CD4-positive, alpha-beta T cell treated with Interleukin-12 subunit alpha and Interleukin-12 subunit beta, for 1 hour (primary cell): ENCODE data around the gene NRXN3.

Source experiments
- DNase-seq: peaks from one replicate; pipeline ENCODE4 v3.0.0-alpha.2; 2020

The NRXN3 gene

GRCh38 chr14:79516009-79516408 is 1345.8 kb downstream of the NRXN3 start:
- DNase-seq: no peak

GRCh38 chr14:79525416-79525815 is 1355.2 kb downstream of the NRXN3 start:
- DNase-seq: no peak

DNA sequence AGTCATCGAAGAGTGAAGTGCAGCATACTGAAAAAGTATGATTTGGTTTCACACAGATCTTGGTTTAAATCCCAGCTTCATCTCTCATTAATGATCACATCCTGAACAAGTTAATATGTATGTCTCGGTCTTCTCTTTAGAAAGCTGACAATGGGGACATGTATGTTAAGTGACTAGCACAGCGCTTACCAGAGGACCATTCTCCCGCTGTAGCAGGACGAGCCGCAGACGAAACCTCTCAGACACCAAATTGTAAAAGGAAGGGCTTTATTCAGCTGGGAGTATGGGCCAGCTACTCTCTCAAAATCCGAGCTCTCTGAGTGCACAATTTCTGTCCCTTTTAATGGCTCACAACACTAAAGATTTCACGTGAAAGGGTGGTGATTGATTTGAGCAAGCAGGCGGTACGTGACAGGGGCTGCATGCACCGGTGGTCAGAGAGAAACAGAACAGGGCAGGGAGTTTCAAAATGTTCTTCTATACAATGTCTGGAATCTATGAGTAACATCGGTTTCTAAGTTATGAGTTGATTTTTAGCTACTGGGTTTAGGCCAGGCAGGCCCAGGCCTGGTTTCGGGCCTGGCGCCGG is 1358.7 kb downstream of the NRXN3 start:
- no peak for DNase-seq

- no peak for DNase-seq
Measured at GRCh38 chr14:79530555-79530954, 1360.4 kb downstream of the NRXN3 start.

DNA sequence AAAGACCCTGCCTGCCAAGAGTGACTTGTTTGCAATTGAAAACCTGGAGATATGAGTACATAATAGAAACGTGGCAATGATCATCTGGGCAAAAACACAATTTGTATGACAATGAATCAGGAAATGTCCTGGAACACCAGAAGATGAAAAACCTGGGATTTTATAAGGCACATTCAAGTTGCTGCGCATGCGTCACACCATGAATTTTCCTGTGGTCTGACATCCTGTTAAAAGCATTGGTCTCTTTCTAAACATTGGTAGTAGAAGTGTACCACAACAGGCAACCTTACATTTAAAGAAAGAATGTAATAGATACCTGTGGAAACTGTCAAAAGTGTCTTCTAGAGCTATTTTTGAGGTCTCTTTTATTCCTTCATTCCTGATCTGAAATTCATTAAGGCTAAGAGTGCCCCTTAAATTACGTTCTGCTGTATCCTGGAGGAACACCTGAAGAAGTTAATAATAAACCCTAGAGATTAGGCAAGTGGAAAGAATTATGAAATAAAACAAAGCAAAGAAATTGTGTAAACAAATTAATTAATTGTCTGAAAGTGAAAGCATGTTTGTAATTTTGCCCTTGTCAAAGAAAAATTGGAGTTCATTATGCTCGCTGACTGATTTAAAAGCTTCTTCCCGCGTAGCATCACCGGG is 1364.7 kb downstream of the NRXN3 start:
- no peak for DNase-seq

GRCh38 chr14:79540394-79540793 is 1370.2 kb downstream of the NRXN3 start:
- no peak for DNase-seq

DNA sequence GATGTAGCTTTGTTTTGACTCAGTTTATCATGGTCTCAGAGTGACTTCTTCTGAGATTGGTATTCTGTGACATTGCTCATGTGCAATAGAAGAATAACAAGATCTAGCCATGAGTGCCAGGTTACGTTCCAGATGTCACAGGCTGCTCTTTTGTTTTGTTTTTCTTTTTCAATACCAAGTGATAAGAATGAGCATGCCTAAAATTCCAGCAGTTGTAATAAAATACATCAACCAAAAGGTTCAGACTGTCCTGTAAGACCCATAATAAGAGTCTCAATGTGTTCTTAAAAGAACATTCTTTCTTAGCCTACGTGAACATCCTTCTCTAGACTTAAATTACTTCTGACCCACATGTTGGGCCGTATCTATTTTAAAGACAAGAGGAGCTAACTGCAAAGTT is 1371.9 kb downstream of the NRXN3 start:
- DNase-seq: no peak

DNA sequence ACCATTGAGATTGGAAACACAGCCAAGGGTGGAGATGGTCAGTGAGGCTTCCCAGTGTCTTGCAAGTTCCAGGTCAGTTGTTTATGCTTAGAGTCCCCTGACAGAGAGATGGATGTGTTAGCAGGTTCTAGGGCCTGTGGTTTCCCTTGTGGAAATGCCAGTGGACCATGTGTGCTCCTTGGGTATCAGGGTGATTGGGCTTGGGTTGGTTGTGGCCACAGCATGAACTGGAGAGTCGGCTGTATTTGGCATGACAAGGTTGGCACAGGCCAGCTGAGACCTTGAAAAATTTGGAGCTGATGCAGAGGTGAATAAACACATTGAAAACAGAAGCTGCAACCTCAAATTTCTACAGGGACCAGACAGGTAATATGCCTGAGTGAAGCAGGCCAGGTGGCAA is 1373.2 kb downstream of the NRXN3 start:
- DNase-seq: no peak

DNA sequence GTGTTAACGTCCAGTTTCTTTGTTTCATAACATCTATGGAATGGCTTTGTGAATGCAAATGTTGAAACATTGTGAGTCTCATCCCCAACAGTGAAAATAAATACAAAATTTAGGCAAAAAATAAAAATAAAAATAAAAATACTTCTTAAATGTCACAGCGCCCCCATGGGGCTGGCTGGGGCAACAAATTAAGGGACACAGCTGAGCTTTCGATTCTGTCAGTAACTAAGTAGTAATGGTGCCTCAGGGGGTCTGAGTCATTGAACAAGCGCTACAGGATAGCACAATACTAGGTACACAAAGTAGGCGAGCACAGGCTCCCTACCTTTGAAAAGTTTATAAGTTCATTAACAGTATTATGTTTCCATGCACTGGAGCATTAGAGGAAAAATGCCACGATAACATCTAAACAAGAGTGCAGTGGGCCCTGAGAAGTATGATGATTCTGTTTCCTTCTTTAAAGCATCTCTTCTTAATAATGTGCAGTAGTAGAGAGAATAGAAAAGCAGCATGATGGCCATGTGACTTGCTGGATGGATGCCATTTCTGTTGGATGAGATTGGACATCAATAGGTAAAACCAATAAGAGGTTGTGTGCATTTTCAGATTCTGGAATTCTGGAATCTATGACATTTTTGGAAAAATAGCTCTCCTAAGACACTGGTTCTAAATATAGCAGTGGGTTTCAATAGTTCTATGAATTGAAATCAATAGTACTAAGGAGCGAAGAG is 1374.0 kb downstream of the NRXN3 start:
- DNase-seq: no peak

DNA sequence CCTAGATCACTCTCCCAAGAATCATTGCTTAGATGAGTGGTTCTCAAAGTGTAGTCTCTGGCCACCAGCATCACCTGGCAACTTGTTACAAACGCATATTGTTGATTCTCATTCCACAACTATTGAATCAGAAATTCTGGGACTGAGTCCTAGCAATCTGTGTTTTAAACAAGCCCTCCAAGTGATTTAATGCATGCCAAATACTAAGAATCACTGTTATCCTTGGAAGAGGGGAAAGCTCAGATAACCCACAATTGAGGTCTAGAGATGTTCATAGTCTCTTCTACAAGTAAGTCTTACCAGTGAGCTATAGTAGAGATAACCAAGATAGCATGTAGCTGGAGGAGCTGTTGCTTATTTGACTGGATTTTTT is 1374.5 kb downstream of the NRXN3 start:
- no peak for DNase-seq

DNA sequence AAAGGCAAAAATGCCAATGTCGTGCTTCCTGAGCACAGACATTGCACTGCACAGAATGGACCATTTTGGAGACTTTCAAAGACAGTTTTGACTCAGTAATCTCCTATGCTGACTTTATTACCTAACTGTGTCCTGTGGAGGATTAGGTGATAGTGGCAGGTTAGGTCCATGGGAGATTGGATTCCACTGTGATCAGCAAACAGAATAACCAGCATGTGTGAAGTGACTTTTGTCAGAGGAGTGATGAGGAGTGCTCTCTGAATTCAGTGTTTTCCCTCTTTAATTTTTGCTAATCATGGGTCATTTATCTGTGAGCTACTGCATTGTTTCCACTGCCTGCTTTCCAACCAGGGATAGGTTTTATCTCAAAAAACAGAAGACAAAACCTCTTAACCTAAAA is 1378.7 kb downstream of the NRXN3 start:
- DNase-seq: no peak

- DNase-seq: no peak
Measured at GRCh38 chr14:79549515-79549914, 1379.3 kb downstream of the NRXN3 start.

GRCh38 chr14:79551523-79551922 is 1381.3 kb downstream of the NRXN3 start:
- DNase-seq: no peak

DNA sequence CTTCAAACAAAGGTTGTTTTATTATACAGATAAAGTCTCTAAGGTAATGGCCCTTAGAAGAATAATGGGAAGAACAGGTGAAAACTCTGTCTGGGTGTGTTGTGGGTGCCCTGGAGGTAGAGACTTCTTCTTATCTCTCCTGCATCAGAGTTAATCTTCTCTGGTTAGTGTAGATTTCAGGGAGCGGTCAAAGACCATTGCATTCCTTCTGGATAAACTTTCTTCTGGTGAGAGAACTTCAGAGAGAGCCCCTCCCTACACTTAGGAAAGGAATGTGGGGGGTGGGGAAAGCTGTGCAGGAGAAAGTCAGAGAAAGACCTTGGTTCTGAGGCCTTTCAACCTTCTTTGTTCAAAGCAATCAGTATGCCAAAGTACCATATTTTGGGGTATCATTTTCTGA is 1382.6 kb downstream of the NRXN3 start:
- no peak for DNase-seq

GRCh38 chr14:79554816-79555215 is 1384.6 kb downstream of the NRXN3 start:
- DNase-seq: no peak

- no peak for DNase-seq
Measured at GRCh38 chr14:79555429-79555828, 1385.3 kb downstream of the NRXN3 start.

DNA sequence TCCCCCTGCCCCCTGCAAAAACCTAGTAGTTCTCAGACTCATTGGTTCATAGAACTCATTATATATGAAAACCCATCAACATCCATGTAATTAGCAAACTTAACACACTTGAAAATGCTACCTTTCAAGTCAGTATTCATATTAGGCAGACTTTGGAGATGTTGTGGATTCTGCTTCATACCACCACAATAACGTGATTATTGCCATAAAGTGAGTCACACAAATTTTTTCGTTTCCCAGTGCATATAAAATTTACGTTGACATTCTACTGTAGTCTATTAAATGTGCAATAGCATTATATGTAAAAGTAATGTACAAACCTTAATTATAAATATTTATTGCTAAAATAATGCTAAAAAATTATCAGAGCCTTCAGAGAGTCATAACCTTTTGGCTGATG is 1387.1 kb downstream of the NRXN3 start:
- no peak for DNase-seq

DNA sequence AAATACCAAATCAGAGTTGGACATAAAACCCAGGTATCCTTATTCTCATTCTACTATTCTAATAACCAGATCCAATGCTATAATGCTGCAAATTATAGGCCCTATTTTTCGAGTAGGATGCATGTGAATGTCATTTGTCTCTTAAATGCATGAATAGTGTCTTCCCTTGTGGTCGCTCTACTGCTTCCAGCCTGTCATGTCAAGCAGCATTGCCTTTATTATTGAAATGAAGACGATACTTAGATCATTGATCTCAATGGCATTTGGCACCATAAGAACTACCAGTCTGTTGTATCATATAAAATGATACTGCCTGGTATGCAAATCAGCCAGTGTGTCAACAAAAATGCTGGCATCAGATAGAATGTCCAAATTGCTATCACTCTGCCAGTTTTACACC is 1392.0 kb downstream of the NRXN3 start:
- no peak for DNase-seq

DNA sequence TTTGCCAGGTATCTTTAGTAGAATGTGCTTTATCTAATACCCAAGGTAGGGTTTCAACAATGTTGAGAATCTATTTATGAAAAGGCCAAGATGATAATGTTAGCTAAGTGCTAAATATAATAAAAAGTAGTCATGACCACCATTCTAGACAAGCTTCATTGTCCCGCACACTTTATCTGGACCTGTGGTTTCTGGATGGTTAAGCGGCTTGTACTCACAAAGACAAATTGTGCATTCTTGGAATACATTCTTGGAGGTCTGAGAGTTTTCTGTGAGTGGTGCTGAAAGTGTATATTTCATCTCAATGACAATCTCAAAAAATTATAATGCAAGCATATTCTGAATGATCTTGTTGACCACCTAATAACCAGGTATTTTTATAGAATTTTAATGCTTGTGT is 1394.2 kb downstream of the NRXN3 start:
- no peak for DNase-seq

DNA sequence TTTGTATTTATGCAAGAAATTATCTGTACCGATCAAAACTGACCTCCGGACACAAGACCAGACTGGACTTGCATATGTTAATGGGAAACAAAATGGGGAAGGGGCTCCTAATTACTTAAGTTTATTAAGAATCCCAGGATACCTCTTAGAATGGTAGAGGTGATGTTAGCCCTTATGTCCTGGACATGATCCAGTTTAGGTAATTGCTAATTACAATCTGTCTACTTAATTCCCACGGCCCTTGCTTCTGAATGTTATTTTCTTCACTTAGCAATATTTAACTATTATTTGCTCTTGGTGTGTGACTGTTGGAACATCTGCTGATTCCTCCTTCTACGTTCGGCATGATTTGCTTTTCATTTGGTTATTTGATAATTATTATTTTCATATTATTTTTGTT is 1397.1 kb downstream of the NRXN3 start:
- no peak for DNase-seq

DNA sequence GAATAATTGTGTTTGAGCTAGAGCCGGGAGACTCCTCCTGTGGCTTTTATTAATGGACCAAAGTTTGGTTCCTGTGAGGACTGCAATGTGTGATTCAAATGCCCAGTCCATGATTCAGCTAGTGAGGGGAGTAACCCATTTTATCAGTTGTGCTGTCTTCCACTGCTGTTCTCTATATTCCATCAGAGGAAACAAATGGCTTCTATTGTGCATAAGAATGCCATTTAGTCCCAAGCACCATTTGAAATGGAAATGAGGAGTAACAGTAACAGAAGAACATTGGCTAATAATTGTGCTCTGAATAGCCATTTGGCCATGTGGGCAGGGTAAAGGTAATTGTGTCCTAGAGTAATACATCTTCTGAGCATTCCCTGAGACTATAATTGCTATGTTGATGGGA is 1398.4 kb downstream of the NRXN3 start:
- DNase-seq: no peak

DNA sequence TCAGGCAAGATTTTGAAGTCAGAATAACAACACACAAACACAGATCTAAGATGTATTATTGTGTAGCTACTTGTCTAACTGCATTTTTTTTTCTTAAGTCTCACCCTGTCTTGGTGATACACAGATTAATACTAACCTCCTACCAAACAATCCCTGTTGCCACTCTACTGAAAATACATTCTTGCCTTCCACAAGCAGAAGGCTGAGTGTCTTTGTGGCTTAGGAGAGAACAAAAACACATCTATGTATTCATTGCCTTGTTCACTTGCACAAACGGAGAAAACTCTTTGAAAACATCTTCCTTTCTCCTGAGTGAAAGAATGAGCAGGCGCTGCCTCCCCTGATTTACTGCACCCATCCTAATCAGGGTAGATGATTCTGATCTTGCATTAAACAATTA is 1398.9 kb downstream of the NRXN3 start:
- DNase-seq: no peak

DNA sequence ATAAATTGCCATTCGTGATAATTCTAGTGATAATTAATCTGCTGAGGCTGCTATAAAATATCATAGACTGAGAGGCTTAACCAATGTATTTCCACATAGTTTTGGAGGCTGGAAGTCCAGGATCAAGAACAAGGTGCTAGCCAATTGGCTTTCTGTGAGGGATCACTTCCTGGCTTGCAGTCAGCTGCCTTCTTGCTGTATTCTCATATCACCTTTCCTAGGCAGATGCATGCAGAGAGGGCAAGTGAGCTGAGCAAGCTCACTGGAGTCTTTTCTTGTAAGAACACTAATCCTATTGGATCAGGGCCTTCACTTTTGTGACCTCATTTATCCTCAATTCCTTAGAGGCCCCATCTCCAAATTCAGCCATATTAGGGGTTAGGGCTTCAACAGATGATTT is 1400.5 kb downstream of the NRXN3 start:
- DNase-seq: no peak

- DNase-seq: no peak
Measured at GRCh38 chr14:79571366-79571765, 1401.2 kb downstream of the NRXN3 start.

GRCh38 chr14:79573486-79573885 is 1403.3 kb downstream of the NRXN3 start:
- no peak for DNase-seq
